K562 (cell line): Measurements from ENCODE around the gene TSSK2. TPM values are rescaled to one million over a fixed set of nuclear protein-coding genes. Genes with fewer than 3 reads are reported as not detected.
A peak's percentile ranks its signal among the peaks of the same experiment; 100 is the strongest.

Experiments used
- ETV6 ChIP-seq, 3 experiments: fragments of 150-350 bp in 1 of 3; sonication (generic) in 1 of 3; formaldehyde crosslinking in 1 of 3; IDR thresholded peaks; 2 replicates each; pipeline versions ENCODE4 v1.6.1 to v1.8.0; 2014 to 2022; ENCODE audit warnings: borderline replicate concordance in 2 of 3, low read depth in 2 of 3, antibody characterized with exemption in 1 of 3, low read length in 1 of 3, mild to moderate bottlenecking in 1 of 3, missing genetic modification reagents in 1 of 3
- HDAC8 ChIP-seq: fragments of 450-650 bp; IDR thresholded peaks from 2 replicates; pipeline ENCODE4 v1.6.1; 2016; ENCODE audit warnings: mild to moderate bottlenecking, missing genetic modification characterization, moderate library complexity, missing compliant biosample characterization
- ID3 ChIP-seq, 2 experiments: fragments of 250-450 bp in 1 of 2; fragments of 450-650 bp in 1 of 2; sonication (Bioruptor Pico) in 1 of 2; IDR thresholded peaks; 2 replicates each; pipeline versions ENCODE4 v1.6.1 to v1.8.0; 2016 to 2021; ENCODE audit warnings: mild to moderate bottlenecking in 2 of 2, moderate library complexity in 2 of 2, missing compliant biosample characterization in 1 of 2, missing genetic modification characterization in 1 of 2
- IRF9 ChIP-seq: fragments of 450-650 bp; IDR thresholded peaks from 2 replicates; pipeline ENCODE4 v1.6.1; 2016; ENCODE audit warnings: missing biosample characterization, missing genetic modification characterization
- POU5F1 ChIP-seq: fragments of 150-350 bp; IDR thresholded peaks from 2 replicates; pipeline ENCODE4 v1.6.1; 2014; ENCODE audit warnings: borderline replicate concordance, low read length, low read depth, mild to moderate bottlenecking; ENCODE audit not compliant: partially characterized antibody
- RFX7 ChIP-seq: fragments of 250-450 bp; sonication (Bioruptor Pico); IDR thresholded peaks from 2 replicates; pipeline ENCODE4 v1.5.1; 2021; ENCODE audit warnings: mild to moderate bottlenecking
- SNRNP70 ChIP-seq: fragments of 200-400 bp; formaldehyde crosslinking; optimal IDR thresholded peaks from 2 replicates; pipeline ENCODE3; 2017; ENCODE audit warnings: low read depth, low read length
- SPI1 ChIP-seq: IDR thresholded peaks from 2 replicates; pipeline ENCODE4 v1.6.1; 2011; ENCODE audit warnings: low read depth, low read length, control low read depth, borderline replicate concordance
- U2AF2 ChIP-seq: fragments of 200-400 bp; formaldehyde crosslinking; optimal IDR thresholded peaks from 2 replicates; pipeline ENCODE3; 2017; ENCODE audit warnings: low read depth, mild to moderate bottlenecking, low read length
- ZBTB40 ChIP-seq, 2 experiments: fragments of 450-650 bp in 1 of 2; sonication (generic) in 1 of 2; formaldehyde crosslinking in 1 of 2; IDR thresholded peaks; 2 replicates each; pipeline versions ENCODE4 v1.7.1 to v1.9.0; 2016 to 2022; ENCODE audit warnings: inconsistent platforms in 1 of 2, mild to moderate bottlenecking in 1 of 2, missing genetic modification reagents in 1 of 2
- ZBTB9 ChIP-seq: fragments of 450-650 bp; formaldehyde crosslinking; IDR thresholded peaks from 2 replicates; pipeline ENCODE4 v1.4.0; 2020; ENCODE audit warnings: mild to moderate bottlenecking, moderate library complexity
- ZKSCAN3 ChIP-seq: fragments of 250-450 bp; sonication (Bioruptor Pico); IDR thresholded peaks from 2 replicates; pipeline ENCODE4 v1.4.0; 2020
- ZNF232 ChIP-seq: sonication (generic); formaldehyde crosslinking; IDR thresholded peaks from 2 replicates; pipeline ENCODE4 v1.8.0; 2022; ENCODE audit warnings: mild to moderate bottlenecking, missing genetic modification reagents
- ZZZ3 ChIP-seq: fragments of 450-650 bp; IDR thresholded peaks from 2 replicates; pipeline ENCODE4 v1.6.1; 2016; ENCODE audit warnings: antibody characterized with exemption, mild to moderate bottlenecking, moderate library complexity
- polyA plus RNA-seq, 8 experiments: library from polyadenylated mRNA; depleted of rRNA in 4 of 8; stranded (reverse) in 5 of 8; unstranded in 3 of 8; fragments of >200 nt; fragmentation: Nextera tagmentation in 2 of 8; fragmentation: Illumina TruSeq in 1 of 8; extraction: Ambion mirVana in 2 of 8; extraction: Trizol in 1 of 8; gene quantifications; 2 replicates each; pipeline versions ENCODE4 v1.2.1 to v1.2.3, GENCODE V29; 2011 to 2014; ENCODE audit warnings: inconsistent platforms in 1 of 8, missing spikeins in 1 of 8
- total RNA-seq, 7 experiments: library from RNA; depleted of rRNA in 6 of 7; stranded (reverse); fragments of >200 nt in 6 of 7; fragmentation: Illumina TruSeq in 2 of 7; extraction: Trizol in 2 of 7; gene quantifications; 2 replicates each; pipeline versions ENCODE4 v1.2.1 to v1.2.3, GENCODE V29; 2011 to 2021; ENCODE audit warnings: low replicate concordance in 1 of 7

The TSSK2 gene
- total and polyA plus RNA-seq, 9 of the 15 experiments (the other 6 are each of a cell fraction or from before 2014, with no cell fraction given), result 0.04 TPM; not detected in 8

- TF ChIP-seq ZBTB40 (IDR thresholded peaks at IDR 0.05) (no peak), ZBTB40 (CRISPR knock-in tag; IDR thresholded peaks at IDR 0.05) (peak; percentile 32; the same call in 1 of the 2 replicates), ID3 (CRISPR knock-in tag; IDR thresholded peaks at IDR 0.05) (no peak), ID3 (tag; IDR thresholded peaks at IDR 0.05) (no peak), ETV6 (IDR thresholded peaks at IDR 0.05; ENCODE audit: borderline replicate concordance in 1 of 2, low read depth in 2 of 2, low read length in 1 of 2) (no peak), ETV6 (CRISPR knock-in tag; IDR thresholded peaks at IDR 0.05; ENCODE audit: borderline replicate concordance) (no peak), SPI1 (peak; percentile 81), POU5F1 (no peak), U2AF2 (no peak), ZZZ3 (no peak), ZNF232 (no peak), IRF9 (tag) (no peak), SNRNP70 (peak; percentile 64), ZKSCAN3 (CRISPR knock-in tag) (no peak), HDAC8 (no peak), RFX7 (CRISPR knock-in tag) (no peak), ZBTB9 (no peak)
Observed at GRCh38 chr22:19128946-19129727, 2.0 kb upstream of the TSSK2 start (continued).
